ENCODE data around the gene TMEM161A. TPM values are rescaled to one million over a fixed set of nuclear protein-coding genes. Genes with fewer than 3 reads are reported as not detected.

The TMEM161A gene
- total and polyA plus RNA-seq, 9 of the 15 experiments (the other 6 are each of a cell fraction or from before 2014, with no cell fraction given), result 0.63 to 92.3 (median 38.9) TPM

DNA sequence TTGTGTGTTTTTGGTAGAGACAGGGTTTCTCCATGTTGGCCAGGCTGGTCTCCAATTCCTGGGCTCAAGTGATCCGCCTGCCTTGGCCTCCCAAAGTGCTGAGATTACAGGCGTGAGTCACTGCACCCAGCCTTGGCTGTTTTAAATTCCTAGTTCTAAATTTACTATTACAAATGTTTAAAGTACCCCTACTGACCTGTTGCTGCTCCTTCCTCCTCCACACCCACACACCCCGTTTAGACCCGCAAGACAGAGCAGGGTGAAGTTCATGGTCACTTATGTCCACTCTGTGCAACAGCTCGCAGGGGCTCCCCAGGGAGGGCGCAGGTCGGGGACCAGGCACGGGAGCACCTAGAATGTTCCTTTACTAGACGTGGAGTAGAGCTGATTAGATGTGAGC, 28.7 kb downstream of the TMEM161A start:
- BruUV-seq (replicated peaks), result no TSS peak
- no peak overlapping the region for H3K4me3 ChIP-seq
- 0 out of 2 replicates have a peak, but pooled peaks cover 2% of the 10 kb centered on the region for H4K20me1 ChIP-seq (replicated peaks; ENCODE audit: control insufficient read depth, insufficient read depth, low read length)
- peaks cover 4% of the 10 kb centered on the region for H3K9me1 ChIP-seq (ENCODE audit: control insufficient read depth, insufficient read depth, low read length)
- CTCF ChIA-PET (ENCODE audit: low intra/inter-chr PET ratio), result no interaction called here
- no peak for FAIRE-seq
- POLR2A ChIA-PET, result interaction anchor here (0.7 kb wide), 1 partner anchor 593 kb away, joined by 3 read pairs; no protein-coding TSS in a partner anchor
- no peak for ATAC-seq
- H3K4me2 ChIP-seq (ENCODE audit: insufficient read depth, low read length), result no peak overlapping the region
- H3K27ac ChIP-seq (ENCODE audit: extremely low read depth, low read depth, low read length), result no peak overlapping the region
- H3K9me3 ChIP-seq (replicated peaks; ENCODE audit: control insufficient read depth, insufficient read depth, low read depth, low read length), result no peaks in the 10 kb centered on the region
- in situ Hi-C loops (cut with MboI) (no loop called here), intact Hi-C loops (cut with micrococcal nuclease) (no loop called here)
- no peak overlapping the region for H2AFZ ChIP-seq (ENCODE audit: low read depth, low read length)
- H3K27me3 ChIP-seq (ENCODE audit: control insufficient read depth in 2 of 2, insufficient read depth in 2 of 2, low read length in 2 of 2), result no peaks in the 10 kb centered on the region
- 54% methylated on average over 9 of the region's 9 CpGs for WGBS (ENCODE audit: insufficient coverage, low coverage, missing lambda C conversion rate)
- no peak for DNase-seq (ENCODE audit: extremely low read depth in 1 of 4, low spot score in 3 of 4)
- H3K36me3 ChIP-seq (ENCODE audit: control insufficient read depth, insufficient read depth, low read length), result peaks cover 22% of the 10 kb centered on the region; the same call in 1 of the 3 replicates
- no peak for TF ChIP-seq COPS2 (conservative IDR thresholded peaks at IDR 0.05)
- TF ChIP-seq ZNF121 (CRISPR knock-in tag; conservative IDR thresholded peaks at IDR 0.05), result peak; percentile 20; the same call in 1 of the 2 replicates
- H3K9ac ChIP-seq (ENCODE audit: insufficient read depth in 1 of 2, low read depth in 2 of 2, low read length in 2 of 2), result no peak overlapping the region
- peaks cover 24 to 52% of the 10 kb centered on the region in 2 experiments for H3K4me1 ChIP-seq (replicated peaks in 1 of 2; ENCODE audit: control insufficient read depth in 2 of 2, insufficient read depth in 2 of 2, low read length in 2 of 2)
- no peaks in the 10 kb centered on the region for H3K79me2 ChIP-seq (ENCODE audit: control insufficient read depth, insufficient read depth, low read length)

DNA sequence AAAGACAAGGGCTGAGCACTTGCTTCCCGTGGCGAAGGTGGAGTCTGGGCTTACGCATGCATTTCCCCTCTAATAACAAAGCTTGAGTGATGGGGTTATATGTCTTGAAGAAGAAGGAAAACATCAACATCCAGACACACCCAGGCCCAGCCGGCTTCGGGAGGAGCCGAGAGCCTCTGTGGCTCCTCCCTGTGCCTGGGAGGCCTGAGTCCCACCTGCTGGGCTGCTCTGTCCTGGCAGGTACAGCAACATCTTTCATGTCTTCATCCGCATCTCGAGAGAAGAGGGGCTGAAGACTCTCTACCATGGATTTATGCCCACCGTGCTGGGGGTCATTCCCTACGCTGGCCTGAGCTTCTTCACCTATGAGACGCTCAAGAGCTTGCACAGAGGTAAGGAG, 30.6 kb downstream of the TMEM161A start:
- Histone ChIP-seq H3K9me3 (replicated peaks; ENCODE audit: control insufficient read depth, insufficient read depth, low read depth, low read length) (no peaks in the 10 kb centered on the region), H4K20me1 (replicated peaks; ENCODE audit: control insufficient read depth, insufficient read depth, low read length) (0 out of 2 replicates have a peak, but pooled peaks cover 2% of the 10 kb centered on the region), H3K9ac (ENCODE audit: insufficient read depth in 1 of 2, low read depth in 2 of 2, low read length in 2 of 2) (peak overlapping the region in 1 of 2 experiments; percentile 79; a peak in 2 of 4 replicates), H3K79me2 (ENCODE audit: control insufficient read depth, insufficient read depth, low read length) (no peaks in the 10 kb centered on the region), H2AFZ (ENCODE audit: low read depth, low read length) (no peak overlapping the region), H3K36me3 (ENCODE audit: control insufficient read depth, insufficient read depth, low read length) (peaks cover 25% of the 10 kb centered on the region; the same call in 1 of the 3 replicates), H3K4me3 (no peak overlapping the region), H3K4me1 (replicated peaks in 1 of 2; ENCODE audit: control insufficient read depth in 2 of 2, insufficient read depth in 2 of 2, low read length in 2 of 2) (peaks cover 14 to 51% of the 10 kb centered on the region in 2 experiments), H3K4me2 (ENCODE audit: insufficient read depth, low read length) (no peak overlapping the region), H3K27me3 (ENCODE audit: control insufficient read depth in 2 of 2, insufficient read depth in 2 of 2, low read length in 2 of 2) (no peaks in the 10 kb centered on the region), H3K9me1 (ENCODE audit: control insufficient read depth, insufficient read depth, low read length) (no peaks in the 10 kb centered on the region), H3K27ac (ENCODE audit: extremely low read depth, low read depth, low read length) (no peak overlapping the region)
- intact Hi-C loops (cut with micrococcal nuclease), result no loop called here
- no TSS peak for BruUV-seq (replicated peaks)
- no peak for DNase-seq (ENCODE audit: extremely low read depth in 1 of 4, low spot score in 3 of 4)
- ChIA-PET CTCF (ENCODE audit: low intra/inter-chr PET ratio) (no interaction called here), POLR2A (interaction anchor here (0.5 to 0.6 kb wide), 2 partner anchors 17 to 27 kb away, joined by 3 to 5 read pairs; no protein-coding TSS in a partner anchor)
- in situ Hi-C loops (cut with MboI), result no loop called here
- no peak for ATAC-seq
- WGBS (ENCODE audit: insufficient coverage, low coverage, missing lambda C conversion rate), result 82% methylated on average over 10 of the region's 11 CpGs
- FAIRE-seq, result no peak
- TF ChIP-seq ZNF76 (CRISPR knock-in tag; IDR thresholded peaks at IDR 0.05; ENCODE audit: borderline replicate concordance), result no peak
- TF ChIP-seq TOE1 (IDR thresholded peaks at IDR 0.05; ENCODE audit: borderline replicate concordance), result no peak
- no peak for TF ChIP-seq TOE1 (CRISPR knock-in tag; IDR thresholded peaks at IDR 0.05; ENCODE audit: borderline replicate concordance, low read depth)
- TF ChIP-seq BRD9 (IDR thresholded peaks at IDR 0.05; ENCODE audit: low read depth, partially characterized antibody), result no peak
- no peak for TF ChIP-seq SLC30A9 (CRISPR knock-in tag; IDR thresholded peaks at IDR 0.05)
- no peak for TF ChIP-seq CEBPG (CRISPR knock-in tag; IDR thresholded peaks at IDR 0.05)
- TF ChIP-seq CEBPG (tag; conservative IDR thresholded peaks at IDR 0.05 in 1 of 2, IDR thresholded peaks at IDR 0.05 in 1 of 2), result no peak
- no peak for TF ChIP-seq CBFB (CRISPR knock-in tag; IDR thresholded peaks at IDR 0.05)
- no peak for TF ChIP-seq MTF1 (CRISPR knock-in tag; IDR thresholded peaks at IDR 0.05; ENCODE audit: borderline replicate concordance)
- TF ChIP-seq, protein P1, sequence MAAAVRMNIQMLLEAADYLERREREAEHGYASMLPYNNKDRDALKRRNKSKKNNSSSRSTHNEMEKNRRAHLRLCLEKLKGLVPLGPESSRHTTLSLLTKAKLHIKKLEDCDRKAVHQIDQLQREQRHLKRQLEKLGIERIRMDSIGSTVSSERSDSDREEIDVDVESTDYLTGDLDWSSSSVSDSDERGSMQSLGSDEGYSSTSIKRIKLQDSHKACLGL (CRISPR knock-in tag; IDR thresholded peaks at IDR 0.05; ENCODE audit: borderline replicate concordance, poor library complexity, severe bottlenecking), result no peak
- no peak for TF ChIP-seq SIN3B (IDR thresholded peaks at IDR 0.05; ENCODE audit: low read depth)
- no peak for TF ChIP-seq ZNF217 (CRISPR knock-in tag; IDR thresholded peaks at IDR 0.05)
- TF ChIP-seq MBD2 (IDR thresholded peaks at IDR 0.05; ENCODE audit: borderline replicate concordance, low read depth), result no peak
- TF ChIP-seq ZNF561 (CRISPR knock-in tag; conservative IDR thresholded peaks at IDR 0.05), result no peak
- TF ChIP-seq ZNF668 (CRISPR knock-in tag; IDR thresholded peaks at IDR 0.05), result no peak
